HG03571 (cell line): ENCODE results near the gene NCS1.

Experiments
- ATAC-seq: cut with Tn5 transposase; IDR thresholded peaks from one replicate; pipeline ENCODE4 v1.9.1; 2021; ENCODE audit not compliant: unreplicated experiment

The NCS1 gene

DNA sequence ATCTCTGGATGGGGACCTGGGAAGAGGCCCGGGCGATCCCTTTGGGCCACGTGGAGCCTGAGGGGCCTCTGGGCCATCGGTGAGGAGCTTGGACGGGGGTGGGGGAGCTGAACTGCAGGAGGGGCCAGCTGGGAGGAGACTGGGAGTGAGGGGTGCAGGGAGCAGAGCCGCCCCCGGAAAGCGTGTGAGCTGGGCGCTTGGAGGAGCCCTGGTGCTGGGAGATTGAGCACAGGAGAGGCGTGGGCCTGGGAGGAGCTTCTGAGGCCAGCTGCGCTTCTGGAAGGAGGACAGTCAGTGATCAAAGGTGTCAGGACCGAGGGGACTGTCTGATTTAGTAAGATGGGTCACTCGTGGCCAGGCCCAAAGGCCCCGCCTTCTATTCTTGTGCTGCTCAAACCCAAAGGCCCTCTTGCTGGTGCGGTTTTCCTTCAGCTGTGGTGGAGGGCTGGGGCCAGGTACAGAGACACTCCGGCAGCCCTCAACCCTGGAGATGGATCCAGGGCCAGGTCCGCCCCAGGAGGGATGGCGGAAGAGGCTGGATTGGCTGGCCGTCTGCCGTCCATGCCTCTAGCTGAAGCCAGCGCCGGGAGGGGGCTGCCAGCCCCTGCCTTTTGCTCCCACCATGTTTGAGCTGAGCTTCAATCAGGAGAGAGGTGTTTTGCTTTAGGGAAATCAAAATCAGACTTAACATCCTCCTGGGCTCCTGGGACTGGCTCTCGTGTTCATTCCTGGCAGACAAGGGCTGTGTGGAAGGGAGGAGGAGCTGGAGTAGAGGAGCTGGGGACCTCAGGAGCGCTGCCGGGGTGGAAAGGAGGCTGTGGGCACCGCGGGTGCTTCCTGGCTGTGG, 21.6 kb downstream of the NCS1 start:
- no peak for ATAC-seq

DNA sequence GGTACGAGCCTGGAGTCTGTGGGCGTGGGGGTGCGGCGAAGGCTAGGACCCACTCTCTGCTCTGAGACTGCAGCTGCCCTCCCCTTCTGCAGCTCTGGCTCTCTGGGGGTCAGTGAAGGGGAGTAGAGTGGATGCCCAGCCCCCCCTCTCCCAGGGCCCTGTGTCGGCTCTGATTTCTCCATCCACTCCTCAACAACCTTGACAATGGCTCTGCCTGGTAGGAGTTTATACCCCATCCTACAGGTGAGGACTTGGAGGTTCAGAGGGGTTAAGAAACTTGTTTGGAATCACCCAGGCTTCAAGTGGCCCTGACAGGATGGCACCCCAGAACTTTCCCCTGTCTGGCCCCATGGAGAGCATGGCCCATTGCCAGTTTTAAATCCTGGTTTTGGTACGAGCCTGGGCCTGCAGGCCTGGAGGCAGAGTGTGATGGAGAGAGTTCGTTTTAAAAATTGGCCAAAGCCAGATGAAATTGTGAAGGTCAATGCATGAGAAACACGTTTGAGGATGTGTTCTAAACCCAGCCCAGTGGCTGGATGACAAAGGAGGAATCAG, 22.3 kb downstream of the NCS1 start:
- no peak for ATAC-seq

DNA sequence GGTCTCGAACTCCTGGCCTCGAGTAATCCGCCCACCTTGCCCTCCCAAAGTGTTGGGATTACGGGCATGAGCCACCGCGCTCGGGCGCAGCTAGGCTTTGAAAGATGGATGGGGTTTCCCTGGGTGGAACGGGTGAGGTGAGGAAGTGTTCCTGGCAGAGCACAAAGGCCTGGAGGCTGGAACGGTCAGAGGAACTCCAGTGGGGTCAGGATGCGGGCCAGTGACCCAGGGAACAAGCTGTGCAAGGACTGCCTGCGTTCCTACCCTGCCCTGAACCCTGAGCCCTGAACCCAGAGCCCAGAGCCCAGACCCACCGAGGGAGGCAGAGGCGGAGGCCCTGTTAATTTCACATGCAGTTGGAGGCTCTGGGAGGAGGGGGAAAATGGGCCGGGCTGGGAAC, 23.4 kb downstream of the NCS1 start:
- no peak for ATAC-seq

GRCh38 chr9:130196643-130197042, 24.4 kb downstream of the NCS1 start:
- no peak for ATAC-seq

- ATAC-seq = no peak
Observed at GRCh38 chr9:130197386-130197785, 25.2 kb downstream of the NCS1 start.

DNA sequence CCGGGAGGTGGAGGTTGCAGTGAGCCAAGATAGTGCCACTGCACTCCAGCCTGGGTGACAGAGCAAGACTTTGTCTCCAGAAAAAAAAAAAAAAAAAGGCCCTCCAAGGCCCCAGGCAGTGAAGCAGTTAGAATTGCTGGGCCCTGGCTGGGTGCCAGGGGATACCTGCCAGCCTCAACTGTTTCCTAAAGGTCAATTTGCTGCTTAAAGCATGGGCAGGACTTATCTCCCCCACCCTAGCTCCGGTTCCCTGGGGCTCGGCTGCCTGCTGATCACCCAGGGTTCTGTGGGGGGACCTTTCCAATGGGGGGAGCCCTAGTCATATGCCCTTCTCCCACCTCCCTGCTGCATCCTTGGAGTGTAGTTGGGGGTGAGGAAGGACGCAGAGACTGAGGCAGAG, 25.7 kb downstream of the NCS1 start:
- ATAC-seq = no peak

DNA sequence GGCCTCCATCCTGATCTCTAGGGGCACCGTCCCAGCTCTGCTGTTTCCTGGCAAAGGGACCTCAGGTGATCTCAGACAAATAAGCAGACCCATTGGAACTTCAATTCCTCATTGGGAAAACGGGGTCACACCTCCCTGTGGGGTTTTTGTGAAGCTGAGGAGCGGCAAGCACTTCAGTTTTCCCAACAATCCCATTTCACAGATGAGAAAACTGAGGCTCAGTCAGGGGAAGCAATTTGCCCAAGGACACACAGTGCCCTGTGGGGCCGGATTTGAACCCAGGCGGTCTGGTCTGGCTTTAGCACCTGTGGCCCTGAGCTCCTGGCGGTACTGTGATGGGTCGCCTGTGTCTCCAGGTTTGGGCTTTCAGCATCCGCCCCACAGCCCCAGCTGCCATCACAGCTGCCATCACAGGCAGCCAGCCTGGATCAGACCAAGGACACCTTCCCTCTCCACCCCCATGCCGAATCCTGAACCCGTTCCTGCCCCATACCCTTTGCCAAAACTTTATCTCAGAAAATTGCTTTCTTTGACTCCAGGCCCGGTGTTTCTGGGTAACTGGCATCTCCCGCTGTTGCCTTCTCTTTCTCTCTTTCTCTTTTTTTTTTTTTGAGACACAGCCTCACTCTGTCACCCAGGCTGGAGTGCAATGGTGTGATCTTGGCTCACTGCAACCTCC, 26.4 kb downstream of the NCS1 start:
- no peak for ATAC-seq

DNA sequence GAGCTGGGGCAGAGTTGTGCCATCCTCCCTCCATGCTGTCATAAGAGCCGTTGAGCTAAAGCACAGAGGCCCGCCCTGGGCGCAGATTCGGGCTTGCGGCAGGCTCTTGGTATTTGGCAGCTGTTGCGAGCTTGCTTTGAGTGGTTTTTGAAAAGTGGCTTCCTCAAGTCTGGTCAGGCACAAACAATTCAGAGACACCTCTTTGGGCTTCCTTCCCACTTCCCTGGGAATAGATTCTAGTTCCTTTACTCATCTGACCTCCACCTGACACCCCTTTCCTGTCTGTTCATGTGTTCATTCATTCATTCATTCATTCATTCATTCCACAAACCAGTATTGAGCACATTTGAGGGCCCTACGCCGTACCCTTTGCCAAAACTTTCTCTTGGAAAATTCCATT, 27.4 kb downstream of the NCS1 start:
- no peak for ATAC-seq

DNA sequence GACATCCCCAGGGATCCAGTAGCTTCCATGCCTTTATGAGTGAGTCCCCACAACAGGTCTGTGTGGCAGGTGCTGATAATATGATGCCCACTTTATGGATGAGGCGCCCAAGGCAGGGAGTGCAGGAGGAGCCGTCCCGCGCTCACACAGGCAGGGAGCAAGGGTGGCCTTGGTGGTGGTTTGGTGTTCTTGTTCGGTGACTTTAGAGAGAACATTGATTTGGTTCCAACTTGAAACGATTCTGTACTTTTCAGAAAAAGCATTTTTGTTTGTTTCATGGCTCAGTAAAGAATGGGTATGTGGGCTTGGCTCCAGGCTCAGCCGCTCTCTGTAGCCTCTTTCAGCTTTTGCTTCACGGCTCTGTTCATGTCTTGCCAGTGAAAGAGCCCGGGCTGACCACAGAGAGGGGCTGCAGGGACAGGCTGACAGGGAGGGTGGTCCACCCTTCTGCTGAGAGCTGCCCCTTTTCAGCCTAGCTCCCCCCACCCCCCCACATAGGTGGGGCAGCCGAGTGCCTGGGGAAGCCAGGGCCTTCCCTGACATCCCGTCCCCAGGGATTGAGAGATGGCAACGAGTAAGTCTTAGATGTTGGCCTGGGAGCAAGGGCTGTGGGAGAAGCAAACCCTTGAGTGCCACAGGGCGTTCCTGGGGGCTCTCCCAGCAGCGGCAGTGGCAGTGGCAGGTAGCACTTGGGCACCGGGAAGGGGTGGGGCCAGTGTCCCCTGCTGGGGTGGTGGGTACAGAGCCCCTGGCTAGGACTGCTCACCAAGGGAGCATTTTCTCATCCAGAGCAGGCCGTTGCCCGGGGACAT, 28.0 kb downstream of the NCS1 start:
- no peak for ATAC-seq

- no peak for ATAC-seq
Observed at GRCh38 chr9:130201399-130201873, 29.2 kb downstream of the NCS1 start.

- no peak for ATAC-seq
Observed at GRCh38 chr9:130201974-130202373, 29.8 kb downstream of the NCS1 start.

DNA sequence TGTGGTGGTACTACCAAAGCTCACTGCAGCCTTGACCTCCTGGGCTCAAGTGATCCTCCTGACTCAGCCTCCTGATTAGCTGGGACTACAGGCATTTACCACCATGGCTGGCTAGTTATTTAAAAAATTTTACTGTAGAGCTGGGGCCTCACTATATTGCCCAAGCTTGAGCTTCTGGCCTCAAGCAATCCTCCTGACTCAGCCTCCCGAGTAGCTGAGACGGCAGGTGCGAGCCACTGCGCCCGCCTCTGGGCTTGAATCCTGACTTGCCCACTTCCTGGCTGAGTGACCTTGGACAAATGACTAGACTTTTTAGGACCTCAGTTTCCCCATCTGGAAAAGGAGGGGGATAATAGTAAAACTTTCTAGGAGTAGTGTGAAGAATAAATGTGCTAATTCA, 32.1 kb downstream of the NCS1 start:
- ATAC-seq = no peak

GRCh38 chr9:130204959-130205358, 32.8 kb downstream of the NCS1 start:
- ATAC-seq = no peak

DNA sequence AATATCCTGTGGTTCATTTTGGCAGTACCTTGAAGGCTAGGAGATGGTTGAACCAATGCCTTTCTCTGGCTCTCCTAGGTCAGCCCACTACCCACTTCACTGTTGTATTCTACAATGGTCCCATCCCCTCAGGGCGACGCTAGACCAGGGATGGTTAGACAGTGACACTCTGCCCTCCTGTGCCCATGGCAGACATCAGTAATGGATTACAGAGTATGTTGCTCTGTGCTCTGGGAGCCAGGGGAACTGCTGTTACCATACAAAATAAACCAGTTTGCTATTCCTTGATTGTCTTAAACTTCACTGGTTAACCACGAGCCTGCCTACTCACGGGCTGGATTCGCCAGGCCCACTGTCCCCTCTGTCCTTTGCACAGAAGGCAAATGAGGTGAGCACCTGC, 33.7 kb downstream of the NCS1 start:
- no peak for ATAC-seq

DNA sequence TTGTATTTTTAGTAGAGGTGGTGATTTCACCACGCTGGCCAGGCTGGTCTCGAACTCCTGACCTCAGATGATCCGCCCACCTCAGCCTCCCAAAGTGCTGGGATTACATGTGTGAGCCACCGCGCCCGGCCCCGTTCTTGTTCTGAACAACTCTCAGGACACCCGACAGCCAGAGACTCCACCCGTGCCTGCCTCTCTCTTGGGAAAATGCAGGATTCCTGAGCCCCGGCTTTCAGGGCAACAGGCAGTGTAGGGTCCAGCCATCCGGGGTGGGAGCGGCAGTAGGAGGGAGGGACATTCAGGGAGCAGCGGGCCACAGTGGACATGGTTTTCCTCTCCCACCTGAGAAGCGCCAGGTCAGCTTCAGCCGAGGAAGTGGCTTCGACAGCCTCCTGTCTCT, 34.4 kb downstream of the NCS1 start:
- ATAC-seq = no peak

- no peak for ATAC-seq
Observed at GRCh38 chr9:130207241-130207992, 35.2 kb downstream of the NCS1 start.

DNA sequence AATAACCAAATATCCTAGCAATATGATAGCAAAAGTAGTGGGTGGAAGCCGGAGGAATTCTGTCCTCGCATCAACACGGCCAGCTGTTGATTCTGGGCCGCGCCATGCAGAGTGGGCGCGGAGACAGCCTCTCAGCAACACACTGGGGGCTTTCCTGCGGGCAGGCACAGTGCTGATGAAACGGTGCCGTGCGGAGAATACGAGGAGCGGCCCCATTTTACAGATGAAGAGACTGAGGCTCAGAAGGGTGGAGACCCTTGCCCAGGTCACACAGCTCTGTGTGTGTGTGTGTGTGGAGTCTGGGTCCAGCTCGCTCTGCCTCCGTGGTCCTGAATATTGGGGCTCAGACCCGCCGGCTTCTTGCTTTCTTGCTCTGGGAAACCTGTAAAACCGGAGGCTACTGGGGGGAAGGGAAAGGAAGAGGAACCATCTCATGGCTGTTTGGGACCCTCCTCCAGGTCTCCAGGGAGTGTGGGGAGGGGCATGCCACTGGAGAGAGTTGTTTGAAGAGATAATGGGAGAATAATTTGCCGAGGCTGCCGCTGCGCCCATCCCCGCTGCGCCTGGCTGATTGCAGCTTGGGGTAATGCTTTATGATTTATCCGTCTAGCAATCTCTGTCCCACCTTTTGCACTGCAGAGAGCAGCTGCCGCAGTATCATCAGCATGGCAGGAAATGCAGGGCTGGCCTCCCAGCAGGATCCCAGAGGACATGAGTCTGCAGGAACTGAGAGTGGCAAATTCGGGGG, 36.6 kb downstream of the NCS1 start:
- ATAC-seq = no peak

DNA sequence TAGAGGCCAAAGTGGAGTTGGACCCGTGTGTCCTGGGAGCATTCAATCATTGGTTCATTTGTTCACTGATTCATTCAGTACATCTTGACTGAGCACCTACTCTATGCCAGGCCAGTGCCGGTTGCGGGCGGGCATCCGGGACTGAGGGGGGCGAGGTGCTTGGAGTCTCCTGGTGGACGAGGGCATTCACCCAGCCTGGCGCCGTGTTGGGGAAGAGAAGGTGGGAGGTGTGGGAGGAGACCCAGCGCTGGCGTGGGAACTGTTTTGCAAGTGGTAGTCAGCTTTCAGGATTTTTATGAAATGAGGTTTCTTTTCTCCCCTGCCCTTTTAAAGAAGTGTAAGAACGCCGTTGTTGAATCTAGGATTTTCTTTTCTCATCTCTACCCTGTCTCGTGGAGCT, 37.2 kb downstream of the NCS1 start:
- ATAC-seq = no peak

DNA sequence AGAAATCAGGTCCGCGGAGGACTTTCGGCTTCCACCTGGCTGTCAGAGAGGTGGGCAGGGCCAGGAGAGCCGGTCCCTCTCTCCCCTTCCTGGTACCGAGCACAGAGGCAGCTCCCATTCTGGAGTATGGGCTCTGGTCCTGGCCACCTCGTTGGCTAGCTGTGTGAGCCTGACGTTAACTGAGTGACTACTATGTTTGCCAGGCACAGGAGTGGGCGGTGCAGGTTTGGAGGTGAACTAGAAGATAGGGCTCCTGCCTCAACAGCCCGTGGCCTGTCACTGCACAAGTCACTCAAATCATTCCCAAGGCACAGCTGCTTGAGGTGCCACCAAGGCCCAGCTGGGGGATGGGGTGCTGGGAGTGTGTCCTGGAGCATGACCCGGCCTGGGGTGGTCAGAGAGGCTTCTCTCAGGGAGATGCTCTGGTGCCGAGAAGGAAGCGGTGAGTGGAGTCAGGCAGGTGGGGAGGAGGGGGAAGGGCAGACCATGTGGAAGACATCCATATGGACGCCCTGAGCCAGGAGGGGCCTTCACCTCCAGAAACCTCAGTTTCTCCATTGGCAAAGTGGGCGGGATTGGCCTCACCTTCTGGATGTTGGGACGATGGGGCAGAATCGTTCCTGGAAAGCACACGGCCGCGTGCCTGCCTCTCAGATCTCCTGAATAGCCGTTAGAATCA, 39.5 kb downstream of the NCS1 start:
- ATAC-seq = no peak
